B cell (primary cell): ENCODE results near the gene SUGCT. TPM values are rescaled to one million over a fixed set of nuclear protein-coding genes. Genes with fewer than 3 reads are reported as not detected.

ENCODE experiments used
- ATAC-seq: fragments of 200-7000 bp; cut with Tn5 transposase; one replicate; pipeline ENCODE4 v1.10.0; 2021; ENCODE audit warnings: low read depth, mild to moderate bottlenecking, moderate number of reproducible peaks, moderate library complexity
- CTCF ChIA-PET: fragments of 350-600 bp; sonication (Branson Sonifier 250); formaldehyde crosslinking; loops from one replicate; lab custom pipeline; 2021; ENCODE audit warnings: antibody characterized with exemption, inconsistent platforms; lab: Charles Lee
- POLR2A ChIA-PET: fragments of 350-600 bp; sonication (Branson Sonifier 250); formaldehyde crosslinking; loops from one replicate; lab custom pipeline; 2021; ENCODE audit warnings: antibody characterized with exemption; lab: Charles Lee
- DNase-seq: peaks from one replicate; pipeline ENCODE4 v3.0.0; 2013
- H2AFZ ChIP-seq: 2 replicates; pipeline ENCODE4 v1.6.1; 2012; ENCODE audit warnings: mild to moderate bottlenecking, low read depth, low read length; ENCODE audit not compliant: insufficient read depth, poor library complexity, severe bottlenecking
- H3K27ac ChIP-seq, 2 donors: 1 replicate in 1 of 2; 2 replicates in 1 of 2; pipeline ENCODE4 v1.5.1; 2012 to 2013; ENCODE audit warnings: low read length in 2 of 2, mild to moderate bottlenecking in 2 of 2, moderate library complexity in 1 of 2
- H3K27me3 ChIP-seq, 4 experiments: fragments of 200-600 bp in 1 of 4; sonication (generic) in 1 of 4; replicated peaks in 1 of 4; 1 replicate in 2 of 4; 2 replicates in 2 of 4; pipeline versions ENCODE4 v1.6.1 to v1.7.0; 2013 to 2016; ENCODE audit warnings: low read length in 3 of 4, mild to moderate bottlenecking in 2 of 4, mixed read lengths in 1 of 4, moderate library complexity in 1 of 4; ENCODE audit not compliant: insufficient read depth in 4 of 4, control insufficient read depth in 3 of 4; ENCODE audit errors: control extremely low read depth in 1 of 4
- H3K36me3 ChIP-seq, 2 experiments: replicated peaks in 1 of 2; 1 replicate in 1 of 2; 2 replicates in 1 of 2; pipeline versions ENCODE4 v1.6.1 to v1.7.1; 2013; ENCODE audit warnings: low read length in 1 of 2; ENCODE audit not compliant: insufficient read depth in 2 of 2, control insufficient read depth in 1 of 2; ENCODE audit errors: control extremely low read depth in 1 of 2, extremely low read depth in 1 of 2
- H3K4me1 ChIP-seq, 2 donors: fragments of 200-600 bp in 1 of 2; sonication (generic) in 1 of 2; 1 replicate in 1 of 2; 2 replicates in 1 of 2; pipeline versions ENCODE4 v1.5.1 to v1.6.1; 2013 to 2017; ENCODE audit warnings: low read length in 2 of 2; ENCODE audit not compliant: control insufficient read depth in 2 of 2, insufficient read depth in 2 of 2
- H3K4me2 ChIP-seq: replicated peaks from 2 replicates; pipeline ENCODE3; 2012; ENCODE audit warnings: mild to moderate bottlenecking, low read depth, low read length; ENCODE audit not compliant: poor library complexity, severe bottlenecking
- H3K4me3 ChIP-seq, 5 experiments: fragments of 200-600 bp in 1 of 5; sonication (generic) in 1 of 5; 1 replicate in 3 of 5; 2 replicates in 2 of 5; pipeline versions ENCODE4 v1.5.1 to v1.7.0; 2011 to 2016; ENCODE audit warnings: low read length in 4 of 5, mild to moderate bottlenecking in 4 of 5, low read depth in 2 of 5, control low read depth in 1 of 5, moderate library complexity in 1 of 5; ENCODE audit not compliant: insufficient read depth in 1 of 5; ENCODE audit errors: control extremely low read depth in 1 of 5, extremely low read depth in 1 of 5
- H3K79me2 ChIP-seq: fragments of 200-600 bp; sonication (generic); one replicate; pipeline ENCODE4 v1.6.0; 2016; ENCODE audit warnings: low read length; ENCODE audit not compliant: control insufficient read depth, insufficient read depth
- H3K9ac ChIP-seq: fragments of 200-600 bp; sonication (generic); 2 replicates; pipeline ENCODE4 v1.6.1; 2017; ENCODE audit warnings: mild to moderate bottlenecking, low read length, moderate library complexity
- H3K9me3 ChIP-seq, 3 donors: one replicate each; pipeline versions ENCODE4 v1.6.1 to v1.7.1; 2013; ENCODE audit warnings: low read length in 2 of 3; ENCODE audit not compliant: control insufficient read depth in 2 of 3, insufficient read depth in 1 of 3; ENCODE audit errors: control extremely low read depth in 1 of 3
- H4K20me1 ChIP-seq: 2 replicates; pipeline ENCODE4 v1.6.0; 2012; ENCODE audit warnings: mild to moderate bottlenecking, low read length; ENCODE audit not compliant: insufficient read depth, control insufficient read depth, poor library complexity, severe bottlenecking
- H3K27ac Mint-ChIP-seq: one replicate; pipeline ENCODE4 v1.8.0; 2021; ENCODE audit warnings: mixed read lengths
- H3K27me3 Mint-ChIP-seq: one replicate; pipeline ENCODE4 v1.8.0; 2021; ENCODE audit warnings: mixed read lengths
- H3K4me1 Mint-ChIP-seq: one replicate; pipeline ENCODE4 v1.8.0; 2021; ENCODE audit warnings: mixed read lengths
- H3K4me3 Mint-ChIP-seq: one replicate; pipeline ENCODE4 v1.8.0; 2021; ENCODE audit warnings: mixed read lengths
- H3K9me3 Mint-ChIP-seq: one replicate; pipeline ENCODE4 v1.8.0; 2022; ENCODE audit warnings: mixed read lengths; ENCODE audit not compliant: insufficient read depth
- CTCF ChIP-seq: fragments of 200-600 bp; IDR thresholded peaks from one replicate; pipeline ENCODE4 v1.8.0; 2022; ENCODE audit warnings: antibody characterized with exemption, mild to moderate bottlenecking
- EZH2 ChIP-seq: IDR thresholded peaks from 2 replicates; pipeline ENCODE4 v1.6.1; 2012; ENCODE audit warnings: borderline replicate concordance, low read depth, mild to moderate bottlenecking, moderate library complexity, low read length; ENCODE audit not compliant: insufficient read depth, poor library complexity, severe bottlenecking
- WGBS: methylation state at CpG from one replicate; pipeline ENCODE4 v1.1.5; 2013; ENCODE audit warnings: missing lambda C conversion rate; ENCODE audit not compliant: insufficient coverage; 5-methylcytosine and 5-hydroxymethylcytosine counted together
- intact Hi-C: fragments of 100-400 bp; cut with micrococcal nuclease; formaldehyde crosslinking; loops from one replicate; pipeline ENCODE4 v1.10.0; 2022
- polyA plus RNA-seq: library from polyadenylated mRNA; depleted of rRNA; stranded (reverse); fragments of >200 nt; gene quantifications from 2 replicates; pipeline ENCODE4 v1.2.3, GENCODE V29; 2012
- total RNA-seq, 2 donors: library from RNA; stranded (reverse); fragments of 120-200 nt in 1 of 2; gene quantifications; 1 replicate in 1 of 2; 2 replicates in 1 of 2; pipeline versions ENCODE4 v1.2.3 to v1.2.4, GENCODE V29; 2013 to 2022

Gene SUGCT
- total and polyA plus RNA-seq, 2 donors (not counting 1 experiment from before 2014, with no cell fraction given) = 0.19 to 0.86 TPM

- Histone ChIP-seq H4K20me1 (no peaks in the 10 kb centered on the region), H3K36me3 (no peaks in the 10 kb centered on the region), H3K4me2 (no peak overlapping the region), H3K9me3 (no peaks in the 10 kb centered on the region), H3K27me3 (no peaks in the 10 kb centered on the region), H3K4me3 (no peak overlapping the region), H3K27ac (no peak overlapping the region), H2AFZ (no peak overlapping the region), H3K79me2 (no peaks in the 10 kb centered on the region), H3K4me1 (no peaks in the 10 kb centered on the region), H3K9ac (no peak overlapping the region)
- TF ChIP-seq CTCF = no peak
- TF ChIP-seq EZH2 = no peak
- no peaks in the 10 kb centered on the region for H3K9me3 Mint-ChIP-seq
- ATAC-seq = no peak
- no peaks in the 10 kb centered on the region for H3K4me1 Mint-ChIP-seq
- CTCF ChIA-PET = no interaction called here
- H3K4me3 Mint-ChIP-seq = no peak overlapping the region
- DNase-seq = no peak
- intact Hi-C loops = no loop called here
- H3K27ac Mint-ChIP-seq = no peak overlapping the region
- no CpG with 5 or more reads among the region's 2 CpGs for whole genome bisulfite sequencing
- peaks cover 3% of the 10 kb centered on the region for H3K27me3 Mint-ChIP-seq
- POLR2A ChIA-PET = no interaction called here
Observed at GRCh38 chr7:40714363-40715052, 579.7 kb downstream of the SUGCT start.

- peaks cover 3% of the 10 kb centered on the region for H3K27me3 Mint-ChIP-seq
- H3K4me1 Mint-ChIP-seq = no peaks in the 10 kb centered on the region
- no peak overlapping the region for H3K4me3 Mint-ChIP-seq
- TF ChIP-seq CTCF (no peak), EZH2 (no peak)
- no peak overlapping the region for H3K4me3 ChIP-seq
- ATAC-seq (no peak), DNase-seq (no peak)
- no peak overlapping the region for H3K27ac Mint-ChIP-seq
- no peaks in the 10 kb centered on the region for H3K79me2 ChIP-seq
- ChIA-PET POLR2A (no interaction called here), CTCF (no interaction called here)
- H3K36me3 ChIP-seq = no peaks in the 10 kb centered on the region
- no peak overlapping the region for H3K9ac ChIP-seq
- no peaks in the 10 kb centered on the region for H3K9me3 ChIP-seq
- no peaks in the 10 kb centered on the region for H3K9me3 Mint-ChIP-seq
- no peak overlapping the region for H3K27ac ChIP-seq
- no peak overlapping the region for H2AFZ ChIP-seq
- H3K4me2 ChIP-seq = no peak overlapping the region
- no peaks in the 10 kb centered on the region for H4K20me1 ChIP-seq
- intact Hi-C loops = no loop called here
- WGBS = 20% methylated on average over 1 of the region's 3 CpGs
- H3K27me3 ChIP-seq = no peaks in the 10 kb centered on the region
- H3K4me1 ChIP-seq = no peaks in the 10 kb centered on the region
Observed at GRCh38 chr7:40715053-40715430, 580.2 kb downstream of the SUGCT start.
